ENCODE results near the gene TMEM87B.
"Not testable (repeated sequence)": the region's sequence is repeated elsewhere in the genome, so short reads cannot be mapped to it uniquely, and the experiment has no call there.

The TMEM87B gene

DNA sequence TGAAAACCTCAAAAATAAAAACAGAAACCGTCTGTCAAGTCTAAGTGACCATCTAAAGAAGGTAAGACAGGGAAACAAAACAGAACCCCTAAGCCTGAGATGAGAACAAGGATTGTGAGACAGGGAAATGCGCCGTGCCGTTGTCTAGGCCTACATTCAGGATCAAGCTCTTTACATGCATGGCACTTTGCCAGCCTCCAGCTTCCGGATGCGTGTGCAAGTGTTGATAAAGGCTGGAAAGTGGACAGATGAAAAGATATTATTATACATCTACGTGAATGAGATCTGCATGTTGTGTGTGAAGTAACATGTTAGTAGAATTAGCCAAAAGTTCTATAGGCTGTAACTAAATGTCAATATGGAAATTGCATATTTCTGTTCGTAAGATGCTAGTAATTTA, 28.6 kb upstream of the TMEM87B start:
- no peak overlapping the region for H3K27ac Mint-ChIP-seq

DNA sequence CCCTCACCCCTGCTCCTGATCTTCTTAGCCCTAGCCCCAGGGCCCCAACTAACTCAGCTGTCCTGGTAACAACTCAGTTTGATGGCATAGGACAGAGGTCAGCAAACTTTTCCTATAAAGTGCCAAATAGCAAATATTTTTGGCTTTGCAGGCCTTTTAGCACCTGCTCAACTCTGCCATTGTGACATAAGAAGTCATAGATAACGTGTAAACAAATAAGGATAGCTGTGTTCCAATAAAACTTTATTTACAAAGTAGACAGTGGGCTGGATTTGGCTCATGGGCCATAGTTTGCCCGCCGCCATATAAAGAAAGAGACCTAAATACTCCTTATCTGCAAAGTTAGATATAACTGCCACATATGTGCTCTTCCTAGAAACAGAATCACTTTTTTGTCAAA, 27.3 kb upstream of the TMEM87B start:
- Mint-ChIP-seq H3K27ac (no peak overlapping the region), H3K4me3 (no peak overlapping the region), H3K4me1 (ENCODE audit: low read depth) (no peaks in the 10 kb centered on the region), H3K9me3 (ENCODE audit: low read depth) (no peaks in the 10 kb centered on the region), H3K36me3 (no peaks in the 10 kb centered on the region), H3K27me3 (peaks cover 5% of the 10 kb centered on the region)

More for the DNA sequence above, 28.6 kb upstream of the TMEM87B start:
- H3K4me3 Mint-ChIP-seq = no peak overlapping the region
- H3K36me3 Mint-ChIP-seq = no peaks in the 10 kb centered on the region
- no peaks in the 10 kb centered on the region for H3K4me1 Mint-ChIP-seq (ENCODE audit: low read depth)
- peaks cover 2% of the 10 kb centered on the region for H3K27me3 Mint-ChIP-seq
- no peaks in the 10 kb centered on the region for H3K9me3 Mint-ChIP-seq (ENCODE audit: low read depth)

DNA sequence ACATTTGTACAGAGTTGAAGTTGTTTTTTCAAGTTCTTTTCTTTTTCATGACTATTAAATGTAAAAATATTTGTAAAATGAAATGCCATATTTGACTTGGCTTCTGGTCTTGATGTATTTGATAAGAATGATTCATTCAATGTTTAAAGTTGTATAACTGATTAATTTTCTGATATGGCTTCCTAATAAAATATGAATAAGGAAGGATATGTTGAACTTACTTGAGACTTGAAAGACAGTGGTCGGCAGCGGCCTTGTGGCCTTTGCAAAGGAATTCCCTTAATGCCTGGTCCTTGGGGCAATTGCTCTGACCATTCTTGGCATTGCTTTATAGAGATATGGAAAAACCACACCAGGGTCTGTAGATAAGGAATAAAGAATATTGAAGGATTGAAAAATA, 25.9 kb upstream of the TMEM87B start:
- Mint-ChIP-seq H3K4me3 (no peak overlapping the region), H3K9me3 (ENCODE audit: low read depth) (no peaks in the 10 kb centered on the region), H3K27me3 (peaks cover 7% of the 10 kb centered on the region), H3K27ac (no peak overlapping the region), H3K36me3 (no peaks in the 10 kb centered on the region), H3K4me1 (ENCODE audit: low read depth) (no peaks in the 10 kb centered on the region)

DNA sequence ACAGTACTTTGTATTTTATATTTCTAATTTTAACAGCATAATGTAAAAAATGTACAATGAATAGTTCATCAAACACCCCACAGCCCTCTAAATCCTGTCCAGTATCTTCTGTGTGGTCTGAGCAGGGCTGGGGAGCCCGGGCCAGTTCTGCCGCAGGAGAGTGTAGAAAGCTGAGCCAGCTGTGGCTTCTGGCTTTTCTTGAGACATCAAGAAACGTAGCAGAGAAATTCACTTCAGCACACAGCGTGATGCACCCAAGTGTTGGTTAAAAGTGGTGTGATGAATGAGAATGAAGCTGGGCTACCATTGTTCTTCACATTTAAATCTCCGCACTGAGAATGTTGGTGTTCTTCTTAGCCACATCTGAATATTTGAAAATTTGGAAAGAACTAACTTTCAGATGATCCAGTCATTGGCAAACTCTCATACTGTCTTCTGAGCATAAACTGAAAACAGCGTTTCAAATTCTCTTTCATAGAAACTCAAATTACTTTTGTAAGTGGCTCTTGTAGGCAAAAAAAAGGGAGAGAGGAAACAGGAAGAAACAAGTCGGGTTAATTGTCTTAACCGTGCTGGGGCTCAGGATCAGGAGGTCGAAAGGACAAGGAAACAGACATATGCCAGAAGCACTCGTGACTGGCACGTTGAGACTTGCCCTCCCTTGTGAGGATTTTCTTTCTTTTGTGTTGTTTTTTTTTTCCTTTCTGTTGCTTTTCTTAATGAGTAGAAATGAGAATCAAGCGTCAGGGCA, 23.4 kb upstream of the TMEM87B start:
- H3K9me3 Mint-ChIP-seq (ENCODE audit: low read depth) = no peaks in the 10 kb centered on the region
- peaks cover 7% of the 10 kb centered on the region for H3K27me3 Mint-ChIP-seq
- H3K4me3 Mint-ChIP-seq = no peak overlapping the region
- no peaks in the 10 kb centered on the region for H3K36me3 Mint-ChIP-seq
- H3K27ac Mint-ChIP-seq = no peak overlapping the region
- H3K4me1 Mint-ChIP-seq (ENCODE audit: low read depth) = no peaks in the 10 kb centered on the region

DNA sequence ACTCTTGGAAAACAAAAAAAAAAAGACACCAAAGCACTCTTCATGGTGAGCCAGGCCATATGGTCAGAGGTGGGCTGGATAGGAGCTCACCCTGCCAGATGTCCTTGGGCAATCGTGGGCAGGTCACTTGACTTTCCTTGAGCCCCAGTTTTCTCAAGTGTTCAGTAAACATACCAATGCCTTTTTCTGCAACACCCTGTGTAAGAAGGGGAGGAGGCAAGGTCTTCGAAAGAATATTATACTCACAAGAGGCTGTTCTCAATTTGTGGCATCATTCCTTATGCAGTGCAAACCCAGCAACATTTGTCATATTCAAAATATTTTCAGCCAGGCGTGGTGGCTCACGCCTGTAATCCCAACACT, 22.9 kb upstream of the TMEM87B start:
- Mint-ChIP-seq H3K27ac (no peak overlapping the region), H3K9me3 (ENCODE audit: low read depth) (no peaks in the 10 kb centered on the region), H3K4me1 (ENCODE audit: low read depth) (no peaks in the 10 kb centered on the region), H3K4me3 (no peak overlapping the region), H3K27me3 (peaks cover 7% of the 10 kb centered on the region), H3K36me3 (no peaks in the 10 kb centered on the region)

DNA sequence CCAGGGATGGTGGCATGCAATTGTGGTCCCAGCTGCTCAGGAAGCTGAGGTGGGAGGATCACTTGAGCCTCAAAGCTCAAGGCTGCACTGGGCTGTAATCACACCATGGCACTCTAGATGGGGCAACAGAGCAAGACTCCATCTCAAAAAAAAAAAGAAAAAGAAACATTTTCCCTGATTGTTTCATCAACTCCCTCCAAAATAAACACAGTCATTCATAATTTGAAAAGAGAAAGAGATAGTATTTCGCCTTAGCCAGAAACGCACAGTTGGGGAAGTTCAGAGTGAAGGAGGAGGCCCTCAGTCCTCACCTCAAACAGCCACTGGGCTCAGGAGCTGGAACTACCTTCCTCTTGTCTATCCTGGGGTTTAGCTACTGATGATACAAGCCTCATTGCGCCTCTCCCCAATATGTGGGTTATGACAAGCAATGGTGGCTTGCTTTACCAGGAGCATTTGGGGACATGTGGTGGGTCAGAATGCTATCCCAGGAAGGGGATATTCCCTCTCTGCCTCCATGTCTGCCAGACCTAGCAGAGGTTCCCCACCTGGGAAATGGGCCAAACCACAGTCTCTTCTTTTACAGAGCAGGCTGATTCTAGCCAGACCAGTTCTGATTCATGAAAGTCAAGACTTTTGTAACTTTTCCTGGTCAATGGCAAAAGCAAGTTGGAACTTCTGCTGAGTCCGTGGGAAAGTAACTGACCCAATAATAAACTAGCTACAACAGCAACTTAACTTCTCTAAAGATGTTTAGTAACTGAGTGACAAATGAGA, 22.2 kb upstream of the TMEM87B start:
- Mint-ChIP-seq H3K36me3 (no peaks in the 10 kb centered on the region), H3K27ac (no peak overlapping the region), H3K9me3 (ENCODE audit: low read depth) (no peaks in the 10 kb centered on the region), H3K27me3 (peaks cover 7% of the 10 kb centered on the region), H3K4me1 (ENCODE audit: low read depth) (no peaks in the 10 kb centered on the region), H3K4me3 (no peak overlapping the region)

DNA sequence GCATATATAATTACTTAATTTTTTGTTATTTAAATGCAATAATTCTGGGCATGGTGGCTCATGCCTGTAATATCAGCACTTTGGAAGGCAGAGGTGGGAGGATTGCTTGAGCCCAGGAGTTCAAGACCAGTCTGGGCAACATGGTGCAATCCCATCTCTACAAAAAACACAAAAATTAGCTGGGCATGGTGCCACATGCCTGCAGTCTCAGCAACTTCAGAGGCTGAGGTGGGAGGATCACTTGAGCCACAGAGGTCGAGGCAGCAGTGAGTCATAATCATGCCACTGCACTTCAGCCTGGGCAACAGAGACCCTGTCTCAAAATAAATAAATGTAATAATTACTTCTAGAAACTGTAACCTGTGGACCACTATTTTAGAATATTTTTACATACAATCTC, 21.5 kb upstream of the TMEM87B start:
- H3K36me3 Mint-ChIP-seq = peaks cover 3% of the 10 kb centered on the region
- H3K27ac Mint-ChIP-seq = no peak overlapping the region
- no peak overlapping the region for H3K4me3 Mint-ChIP-seq
- H3K9me3 Mint-ChIP-seq (ENCODE audit: low read depth) = no peaks in the 10 kb centered on the region
- peaks cover 7% of the 10 kb centered on the region for H3K27me3 Mint-ChIP-seq
- no peaks in the 10 kb centered on the region for H3K4me1 Mint-ChIP-seq (ENCODE audit: low read depth)

DNA sequence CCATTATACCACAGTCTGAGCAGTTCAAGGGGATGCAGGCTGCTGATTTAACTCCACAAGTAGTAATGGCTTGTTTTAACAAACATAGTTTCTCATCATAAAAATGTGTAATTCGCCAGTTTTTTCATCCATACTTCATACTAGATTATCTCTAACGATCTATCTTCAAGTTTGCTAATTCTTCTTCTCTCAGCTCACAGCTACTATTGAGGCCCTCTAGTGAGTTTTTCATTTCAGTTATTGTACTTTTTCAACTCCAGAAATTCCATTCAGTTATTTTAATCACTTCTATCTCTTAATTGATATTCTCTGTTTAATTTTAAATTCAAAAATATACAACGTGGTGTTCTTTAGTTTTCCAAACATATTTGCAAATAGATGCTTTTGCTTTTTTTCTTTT, 20.1 kb upstream of the TMEM87B start:
- Mint-ChIP-seq H3K36me3 (peaks cover 3% of the 10 kb centered on the region), H3K27me3 (peaks cover 5% of the 10 kb centered on the region), H3K9me3 (ENCODE audit: low read depth) (no peaks in the 10 kb centered on the region), H3K27ac (no peak overlapping the region), H3K4me1 (ENCODE audit: low read depth) (no peaks in the 10 kb centered on the region), H3K4me3 (no peak overlapping the region)

DNA sequence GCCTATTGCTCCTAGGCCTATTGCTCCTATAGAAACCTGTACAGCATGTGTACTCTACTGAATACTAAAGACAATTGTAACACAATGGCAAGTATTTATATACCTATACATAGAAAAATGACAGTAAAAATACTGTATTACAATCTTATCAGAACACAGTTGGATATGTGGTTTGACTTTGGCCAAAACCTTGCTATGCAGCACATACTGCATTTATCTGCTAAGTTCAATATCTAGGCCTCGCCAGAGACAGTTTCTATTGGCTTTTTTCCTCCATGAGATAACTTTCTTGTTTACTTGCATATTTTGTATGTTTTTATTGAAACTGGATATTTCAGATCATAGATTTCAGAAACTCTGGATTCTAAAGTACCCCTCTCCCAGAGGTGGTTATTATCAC, 19.3 kb upstream of the TMEM87B start:
- peaks cover 5% of the 10 kb centered on the region for H3K27me3 Mint-ChIP-seq
- peaks cover 3% of the 10 kb centered on the region for H3K36me3 Mint-ChIP-seq
- no peak overlapping the region for H3K4me3 Mint-ChIP-seq
- H3K9me3 Mint-ChIP-seq (ENCODE audit: low read depth) = no peaks in the 10 kb centered on the region
- no peak overlapping the region for H3K27ac Mint-ChIP-seq
- no peaks in the 10 kb centered on the region for H3K4me1 Mint-ChIP-seq (ENCODE audit: low read depth)

DNA sequence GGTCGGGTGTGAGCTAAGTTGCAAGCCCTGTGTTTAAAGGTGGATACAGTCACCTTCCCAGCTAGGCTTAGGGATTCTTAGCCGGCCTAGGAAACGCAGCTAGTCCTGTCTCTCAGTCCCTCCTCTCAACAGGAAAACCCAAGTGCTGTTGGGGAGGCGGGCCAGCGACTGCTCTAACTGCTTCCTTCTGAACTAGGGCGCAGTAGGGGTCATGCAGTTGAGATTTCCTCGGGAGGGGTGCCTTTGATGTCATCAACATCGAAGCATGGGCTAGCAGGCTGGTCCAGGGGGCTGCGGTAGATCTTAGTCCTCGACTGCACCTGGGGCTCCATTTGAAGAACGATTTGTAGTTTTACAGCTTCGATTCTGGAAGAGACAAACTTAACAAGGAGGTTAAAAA, 15.5 kb upstream of the TMEM87B start:
- not testable (repeated sequence) for H3K9me3 Mint-ChIP-seq (ENCODE audit: low read depth); H3K27ac Mint-ChIP-seq; H3K27me3 Mint-ChIP-seq; H3K4me1 Mint-ChIP-seq (ENCODE audit: low read depth); H3K36me3 Mint-ChIP-seq; H3K4me3 Mint-ChIP-seq

DNA sequence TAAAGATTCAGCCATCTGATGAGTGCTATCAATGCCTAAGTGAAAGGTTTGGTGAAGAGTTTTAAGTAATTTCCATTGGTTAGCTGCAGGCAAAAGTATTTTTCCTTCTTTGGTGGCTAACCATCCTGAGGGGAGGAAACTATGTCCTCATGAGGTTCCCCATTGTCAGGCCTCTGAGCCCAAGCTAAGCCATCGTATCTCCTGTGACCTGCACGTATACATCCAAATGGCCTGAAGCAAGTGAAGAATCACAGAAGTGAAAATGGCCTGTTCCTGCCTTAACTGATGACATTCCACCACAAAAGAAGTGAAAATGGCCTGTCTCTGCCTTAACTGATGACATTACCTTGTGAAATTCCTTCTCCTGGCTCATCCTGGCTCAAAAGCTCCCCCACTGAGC, 15.0 kb upstream of the TMEM87B start:
- not testable (repeated sequence) for H3K4me3 Mint-ChIP-seq; H3K4me1 Mint-ChIP-seq (ENCODE audit: low read depth); H3K27me3 Mint-ChIP-seq; H3K27ac Mint-ChIP-seq; H3K9me3 Mint-ChIP-seq (ENCODE audit: low read depth); H3K36me3 Mint-ChIP-seq

DNA sequence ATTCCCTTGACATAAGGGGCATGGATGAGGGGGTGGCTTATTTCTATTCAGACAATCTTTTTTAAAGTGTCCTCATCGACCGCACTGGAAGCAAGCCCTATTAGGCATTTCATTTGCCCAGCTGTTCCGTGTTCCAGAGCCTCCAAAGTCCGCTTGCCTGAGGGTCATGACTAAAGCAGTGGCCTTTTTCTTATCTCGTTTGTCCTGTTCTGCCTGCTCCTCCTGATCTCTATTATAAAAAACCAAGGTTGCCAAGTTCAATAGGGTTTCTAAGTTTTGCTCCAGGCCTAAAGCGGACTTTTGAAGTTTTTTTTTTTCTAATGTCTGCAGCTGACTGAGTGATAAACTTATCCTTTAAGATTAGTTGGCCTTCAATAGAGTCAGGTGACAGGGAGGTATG, 13.6 kb upstream of the TMEM87B start:
- H3K9me3 Mint-ChIP-seq (ENCODE audit: low read depth); H3K36me3 Mint-ChIP-seq; H3K4me1 Mint-ChIP-seq (ENCODE audit: low read depth); H3K27ac Mint-ChIP-seq; H3K4me3 Mint-ChIP-seq; H3K27me3 Mint-ChIP-seq: not testable (repeated sequence)

DNA sequence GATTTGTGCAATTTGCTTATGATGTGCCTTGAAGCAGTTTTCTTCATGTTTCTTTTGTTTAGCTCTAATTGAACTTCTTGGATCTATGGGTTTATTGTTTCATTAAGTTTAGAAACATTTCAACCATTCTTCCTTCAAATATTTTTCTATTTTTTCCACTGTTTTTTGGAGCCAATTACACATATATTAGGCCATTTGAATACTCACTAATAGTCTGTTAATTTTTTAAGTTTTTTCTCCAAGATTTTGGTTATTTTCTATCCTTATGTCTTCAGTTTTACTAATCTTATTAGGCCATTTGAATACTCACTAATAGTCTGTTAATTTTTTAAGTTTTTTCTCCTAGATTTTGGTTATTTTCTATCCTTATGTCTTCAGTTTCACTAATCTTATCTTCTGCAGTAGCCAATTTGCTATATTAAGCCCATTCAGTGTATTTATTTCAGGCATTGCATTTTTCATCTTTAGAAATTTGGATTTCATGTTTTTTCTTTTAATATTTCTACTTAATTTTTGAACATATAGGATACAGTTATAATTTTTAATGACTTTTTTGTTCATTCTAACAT, 9.5 kb upstream of the TMEM87B start:
- Mint-ChIP-seq H3K27ac (no peak overlapping the region), H3K27me3 (no peaks in the 10 kb centered on the region), H3K36me3 (no peaks in the 10 kb centered on the region), H3K9me3 (ENCODE audit: low read depth) (no peaks in the 10 kb centered on the region), H3K4me1 (ENCODE audit: low read depth) (no peaks in the 10 kb centered on the region), H3K4me3 (no peak overlapping the region)

DNA sequence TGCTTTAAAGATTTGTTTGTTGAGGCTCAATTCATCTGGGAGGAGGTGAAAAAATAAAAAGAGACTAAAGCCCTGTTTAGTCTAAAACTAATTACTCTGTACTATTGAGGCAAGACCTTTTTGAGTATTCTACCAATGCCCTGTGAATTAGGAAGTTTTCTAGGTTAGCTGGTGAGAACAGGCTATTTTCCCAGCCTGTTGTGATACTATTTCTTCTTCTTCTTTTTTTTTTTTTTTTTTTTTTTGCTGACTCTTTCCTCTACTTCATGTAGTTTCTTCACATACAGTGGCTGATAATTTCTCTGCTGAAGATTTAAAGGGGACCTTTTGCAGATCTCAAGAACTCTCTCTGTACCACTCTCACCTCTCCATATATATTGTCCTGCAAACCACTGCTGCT, 8.8 kb upstream of the TMEM87B start:
- Mint-ChIP-seq H3K27ac (no peak overlapping the region), H3K4me1 (ENCODE audit: low read depth) (no peaks in the 10 kb centered on the region), H3K4me3 (no peak overlapping the region), H3K27me3 (no peaks in the 10 kb centered on the region), H3K9me3 (ENCODE audit: low read depth) (no peaks in the 10 kb centered on the region), H3K36me3 (no peaks in the 10 kb centered on the region)

DNA sequence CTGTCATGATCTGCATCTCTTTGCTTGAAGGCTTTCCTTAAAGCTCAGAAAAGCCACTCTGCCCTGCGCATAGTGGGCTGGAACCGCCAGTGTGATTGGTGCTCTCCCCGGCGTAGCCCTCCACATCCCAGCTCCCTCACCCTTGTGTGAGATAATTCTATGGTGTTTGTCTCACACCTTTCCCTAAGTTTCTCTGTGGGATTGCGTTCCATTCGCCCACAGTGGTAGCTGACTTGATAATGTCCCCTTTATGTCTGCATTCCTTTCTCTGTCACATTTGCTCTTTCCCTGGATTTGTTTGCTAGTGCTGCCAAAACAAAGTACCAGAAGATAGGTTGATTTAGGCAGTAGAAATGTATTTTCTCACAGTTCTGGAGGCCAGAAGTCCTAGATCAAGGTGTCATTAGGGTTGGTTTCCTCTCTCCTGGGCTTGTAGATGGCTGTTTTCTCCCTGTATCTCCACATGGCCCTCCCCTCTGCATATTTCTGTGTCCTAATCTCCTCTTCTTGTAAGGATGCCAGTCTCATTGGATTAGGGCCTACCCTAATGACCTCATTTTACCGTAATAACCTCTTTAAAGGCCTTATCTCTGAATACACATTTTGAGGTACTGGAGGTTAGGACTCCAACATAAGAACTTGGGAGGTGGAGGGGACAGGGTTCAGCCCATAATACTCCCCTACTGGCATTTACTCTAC, 7.4 kb upstream of the TMEM87B start:
- Mint-ChIP-seq H3K27ac (no peak overlapping the region), H3K27me3 (no peaks in the 10 kb centered on the region), H3K9me3 (ENCODE audit: low read depth) (no peaks in the 10 kb centered on the region), H3K36me3 (no peaks in the 10 kb centered on the region), H3K4me3 (no peak overlapping the region), H3K4me1 (ENCODE audit: low read depth) (no peaks in the 10 kb centered on the region)
